NCI-H2196 (cell line): ENCODE results near the gene RAPSN.

ENCODE experiments used
- DNase-seq: peaks from one replicate; lab custom pipeline; 2025; ENCODE audit not compliant: unreplicated experiment; lab: John Stamatoyannopoulos, UW

The RAPSN gene

GRCh38 chr11:47435687-47436086, 13.2 kb downstream of the RAPSN start:
- no peak for DNase-seq

DNA sequence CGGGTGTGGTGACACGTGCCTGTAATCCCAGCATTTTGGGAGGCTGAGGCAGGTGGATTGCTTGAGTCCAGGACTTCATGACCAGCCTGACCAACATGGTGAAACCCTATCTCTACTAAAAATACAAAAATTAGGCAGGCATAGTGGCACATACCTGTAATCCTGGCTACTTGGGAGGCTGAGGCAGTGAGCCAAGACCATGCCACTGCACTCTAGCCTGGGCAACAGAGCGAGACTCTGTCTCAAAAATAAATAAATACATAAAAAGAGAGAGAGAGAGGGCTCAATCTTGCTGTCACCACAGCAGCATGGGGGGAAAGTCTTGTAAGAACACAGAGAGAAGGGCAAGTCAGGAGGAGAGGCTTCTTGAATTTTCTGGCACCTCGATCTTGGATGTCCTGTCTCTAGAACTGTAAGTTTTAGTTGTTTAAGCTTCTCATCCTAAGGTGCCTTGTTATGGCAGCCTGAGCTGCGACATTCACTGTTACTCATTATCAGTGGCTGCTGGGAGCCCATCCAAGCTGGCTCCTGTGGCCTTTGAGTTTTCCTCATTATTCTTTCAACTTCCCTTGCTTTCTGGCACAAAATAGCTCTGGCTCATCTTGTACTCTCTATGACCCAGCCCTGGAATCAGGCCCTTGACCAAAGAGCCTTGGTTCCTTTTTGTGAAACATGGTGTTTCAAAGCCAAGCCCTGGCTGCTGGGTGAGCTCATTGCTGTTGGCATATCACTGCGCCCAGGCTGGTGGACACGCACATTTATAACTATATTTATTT, 14.7 kb downstream of the RAPSN start:
- peak; percentile 22 for DNase-seq

DNA sequence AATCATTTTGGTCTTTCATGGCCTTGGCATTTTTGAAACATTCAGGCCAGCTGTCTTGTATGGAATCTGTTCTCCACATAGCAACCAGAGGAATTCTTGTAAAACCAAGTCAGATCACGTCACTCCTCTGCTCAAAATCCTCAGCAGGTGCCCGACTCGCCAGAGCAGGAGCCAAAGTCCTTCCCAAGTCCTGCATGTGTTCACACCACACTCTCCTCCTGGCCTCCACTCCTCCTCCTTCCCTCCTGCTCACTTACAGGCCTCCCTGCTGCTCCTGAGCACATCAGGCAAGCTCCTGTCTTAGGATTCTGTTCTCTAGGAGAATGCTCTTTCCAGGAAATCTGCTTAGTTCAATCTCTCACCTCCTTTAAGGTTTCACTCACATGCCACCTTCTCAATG, 15.8 kb downstream of the RAPSN start:
- no peak for DNase-seq

GRCh38 chr11:47431356-47432083, 17.4 kb downstream of the RAPSN start:
- no peak for DNase-seq

- DNase-seq, result no peak
Measured at GRCh38 chr11:47430524-47430923, 18.4 kb downstream of the RAPSN start.

DNA sequence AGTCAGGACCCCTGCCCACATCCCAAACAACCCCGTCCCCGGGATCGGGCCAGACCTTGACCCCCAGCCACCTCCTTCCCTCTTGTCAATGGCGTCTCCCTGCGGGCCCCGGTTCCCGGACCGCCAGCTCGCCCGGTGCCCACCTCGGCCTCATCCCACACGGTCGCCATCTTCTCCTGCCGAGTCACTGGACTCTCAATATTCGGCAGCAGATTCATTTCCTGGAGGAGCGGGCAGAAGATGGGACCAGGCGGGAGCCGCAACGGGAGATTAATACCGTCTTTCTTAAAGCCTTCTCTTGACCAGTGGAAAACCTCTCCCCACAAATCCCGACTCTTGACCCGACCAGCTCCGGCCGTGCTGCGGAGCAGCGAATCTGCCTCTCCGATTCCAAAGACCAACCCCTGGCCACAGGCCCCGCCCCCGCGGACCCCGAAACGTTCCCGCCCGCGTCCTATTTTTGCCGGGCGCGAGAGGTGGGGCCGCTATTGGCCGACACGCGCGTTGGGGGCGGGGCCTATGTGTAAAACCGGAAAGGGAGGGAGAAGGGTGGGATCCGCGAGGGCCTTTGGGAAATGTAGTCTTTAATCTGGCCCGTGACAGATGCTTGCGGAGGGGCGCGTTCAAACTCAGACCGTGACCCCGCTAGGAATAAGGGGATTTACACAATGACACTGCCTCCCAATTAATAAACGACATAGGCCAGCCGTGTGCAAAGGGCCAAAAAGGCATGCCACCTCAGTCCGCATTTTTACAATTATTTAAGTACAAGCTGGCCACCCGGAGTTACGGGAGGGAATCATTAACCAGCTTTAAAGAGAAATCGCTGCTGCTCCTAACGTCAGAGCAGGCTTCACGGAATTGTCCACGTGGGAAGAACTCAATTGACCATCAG, 22.6 kb downstream of the RAPSN start, which contains the start of gene PSMC3:
Gene PSMC3, minus strand, starts transcription at position 378 of the 895 bp plus-strand sequence. Its CDS starts 160 bp downstream, at position 218.
- peak; percentile 98 for DNase-seq

GRCh38 chr11:47425611-47426010, 23.3 kb downstream of the RAPSN start:
- no peak for DNase-seq

GRCh38 chr11:47418454-47419259, 30.3 kb downstream of the RAPSN start:
- no peak for DNase-seq

GRCh38 chr11:47417712-47418111, 31.2 kb downstream of the RAPSN start:
- no peak for DNase-seq

DNA sequence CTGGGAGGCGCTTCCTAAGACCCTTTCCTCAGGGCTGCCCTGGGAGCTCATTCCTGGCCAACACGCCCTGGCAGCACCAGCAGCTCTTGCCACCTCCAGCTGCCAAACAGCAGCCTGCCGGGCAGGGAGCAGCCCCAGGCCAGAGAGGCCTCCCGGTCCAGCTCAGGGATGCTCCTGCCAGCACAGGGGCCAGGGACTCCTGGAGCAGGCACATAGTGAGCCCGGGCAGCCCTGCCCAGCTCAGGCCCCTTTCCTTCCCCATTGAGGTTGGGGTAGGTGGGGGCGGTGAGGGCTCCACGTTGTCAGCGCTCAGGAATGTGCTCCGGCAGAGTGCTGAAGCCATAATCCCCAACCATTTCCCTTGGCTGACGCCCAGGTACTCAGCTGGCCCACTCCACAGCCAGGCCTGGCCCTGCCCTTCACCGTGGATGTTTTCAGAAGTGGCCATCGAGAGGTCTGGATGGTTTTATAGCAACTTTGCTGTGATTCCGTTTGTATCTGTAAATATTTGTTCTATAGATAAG, 32.9 kb downstream of the RAPSN start:
- peak; percentile 73 for DNase-seq

GRCh38 chr11:47415091-47415854, 33.7 kb downstream of the RAPSN start:
- no peak for DNase-seq

DNA sequence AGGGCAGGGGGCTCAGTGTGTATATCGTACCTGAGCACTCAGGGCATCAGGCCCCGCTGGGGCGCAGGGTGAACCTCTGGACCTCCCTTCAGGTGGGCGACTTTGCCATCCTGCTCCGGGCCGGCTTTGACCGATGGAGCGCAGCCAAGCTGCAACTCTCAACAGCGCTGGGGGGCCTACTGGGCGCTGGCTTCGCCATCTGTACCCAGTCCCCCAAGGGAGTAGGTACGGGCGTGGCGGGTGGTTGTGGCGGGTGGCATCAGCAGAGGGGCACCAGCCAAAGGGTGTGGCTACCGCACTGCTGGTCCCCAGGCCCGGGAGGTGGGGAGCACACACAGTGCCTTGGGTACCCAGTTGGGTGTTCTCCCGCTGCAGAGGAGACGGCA, 34.3 kb downstream of the RAPSN start:
- DNase-seq, result no peak

DNA sequence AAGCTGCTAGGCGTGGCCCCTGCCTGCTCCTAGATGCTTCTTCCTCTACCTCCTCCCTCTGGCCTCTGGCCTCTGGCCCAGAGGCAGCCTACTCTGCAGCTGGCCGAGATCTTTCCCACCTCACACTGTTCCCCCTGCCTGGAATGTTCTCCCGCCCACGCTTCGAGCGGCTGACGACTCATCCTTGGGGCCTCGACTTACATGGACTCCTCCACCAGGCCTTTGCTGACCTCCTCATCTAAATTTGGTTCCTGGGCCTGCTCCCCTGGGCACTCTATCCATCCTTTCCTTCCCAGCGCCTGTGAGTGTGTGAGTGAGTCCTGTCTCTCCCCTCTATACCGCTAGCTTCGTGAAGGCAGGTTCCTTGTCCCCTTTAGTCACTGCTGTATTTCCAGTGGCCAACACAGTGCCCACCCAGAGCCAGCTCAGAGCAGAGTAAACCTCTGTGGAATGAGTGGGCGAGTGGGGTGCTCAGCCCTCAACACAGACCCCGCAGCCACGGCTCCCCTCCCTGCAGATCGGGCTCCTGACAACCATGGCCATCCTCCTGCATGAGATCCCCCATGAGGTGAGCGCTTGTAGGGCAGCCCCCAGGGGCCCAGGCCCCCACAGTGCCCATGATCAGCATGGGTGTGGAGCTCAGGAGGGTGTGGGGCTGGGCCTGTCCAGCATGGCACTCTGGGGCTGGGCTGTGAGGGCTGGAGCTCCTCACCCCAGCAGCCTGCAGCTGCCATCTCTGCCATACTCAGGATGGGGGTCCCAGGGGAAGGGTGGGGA, 34.8 kb downstream of the RAPSN start:
- no peak for DNase-seq

DNA sequence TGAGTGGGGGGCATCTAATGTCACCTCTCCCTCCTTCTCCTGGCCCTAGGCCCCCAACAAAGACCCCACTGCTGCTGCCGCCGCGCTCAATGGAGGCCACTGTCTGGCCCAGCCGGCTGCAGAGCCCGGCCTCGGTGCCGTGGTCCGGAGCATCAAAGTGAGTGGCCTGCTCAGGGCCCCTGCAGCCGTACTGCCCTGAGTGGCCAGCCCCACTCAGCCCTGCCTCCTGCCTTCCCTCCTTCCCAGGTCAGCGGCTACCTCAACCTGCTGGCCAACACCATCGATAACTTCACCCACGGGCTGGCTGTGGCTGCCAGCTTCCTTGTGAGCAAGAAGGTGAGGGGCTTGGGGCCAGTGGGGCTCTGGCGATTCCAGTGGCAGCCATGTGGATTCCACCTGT, 35.6 kb downstream of the RAPSN start:
- DNase-seq, result no peak

- DNase-seq, result peak; percentile 61
Measured at GRCh38 chr11:47411884-47412746, 36.8 kb downstream of the RAPSN start.

- no peak for DNase-seq
Measured at GRCh38 chr11:47410370-47411264, 38.3 kb downstream of the RAPSN start.
